Heart right ventricle (tissue), 16 donors: ENCODE data around the gene SLIRP. TPM values are rescaled to one million over a fixed set of nuclear protein-coding genes. Genes with fewer than 3 reads are reported as not detected.

Experiments used
- ATAC-seq, 8 donors: fragments of 200-7000 bp; cut with Tn5 transposase; one replicate each; pipeline ENCODE4 v1.9.1; 2020; ENCODE audit warnings: mild to moderate bottlenecking in 8 of 8, moderate library complexity in 8 of 8, moderate number of reproducible peaks in 1 of 8
- DNase-seq, 2 donors: peaks; one replicate each; pipeline ENCODE4 v3.0.0-alpha.2; 2020
- H3K27ac ChIP-seq, 10 donors: fragments of 200-600 bp; sonication (generic) in 2 of 10; one replicate each; pipeline versions ENCODE4 v1.5.0 to v1.8.0; 2020 to 2022; ENCODE audit warnings: mild to moderate bottlenecking in 3 of 10
- H3K27me3 ChIP-seq, 7 donors: fragments of 200-600 bp; one replicate each; pipeline ENCODE4 v1.8.0; 2021 to 2022; ENCODE audit warnings: mild to moderate bottlenecking in 2 of 7
- H3K36me3 ChIP-seq, 9 donors: fragments of 200-600 bp; sonication (generic) in 1 of 9; one replicate each; pipeline versions ENCODE4 v1.5.0 to v1.8.0; 2020 to 2022; ENCODE audit warnings: mild to moderate bottlenecking in 2 of 9
- H3K4me1 ChIP-seq, 9 donors: fragments of 200-600 bp; sonication (generic) in 1 of 9; one replicate each; pipeline versions ENCODE4 v1.5.0 to v1.8.0; 2020 to 2022; ENCODE audit warnings: mild to moderate bottlenecking in 4 of 9
- H3K4me3 ChIP-seq, 10 donors: fragments of 200-600 bp; sonication (generic) in 2 of 10; one replicate each; pipeline versions ENCODE4 v1.5.0 to v1.8.0; 2020 to 2022; ENCODE audit warnings: mild to moderate bottlenecking in 7 of 10, moderate library complexity in 2 of 10
- H3K9me3 ChIP-seq, 11 donors: fragments of 200-600 bp in 10 of 11; sonication (generic) in 2 of 11; one replicate each; pipeline versions ENCODE4 v1.5.0 to v1.8.0; 2013 to 2022; ENCODE audit warnings: mild to moderate bottlenecking in 2 of 11, control low read depth in 1 of 11, moderate library complexity in 1 of 11
- WGBS, 2 donors: extraction: QIAGEN DNeasy Blood & Tissue Kit; methylation state at CpG; one replicate each; pipeline ENCODE4 v1.1.7; 2013; ENCODE audit warnings: inconsistent platforms in 1 of 2; 5-methylcytosine and 5-hydroxymethylcytosine counted together
- intact Hi-C, 10 donors: fragments of 100-400 bp; cut with DNase I; formaldehyde crosslinking; loops; one replicate each; pipeline versions ENCODE4 v1.11.1 to v1.14.2; 2022
- polyA plus RNA-seq, 2 donors: library from polyadenylated mRNA; stranded (reverse); fragments of 200-250 nt; gene quantifications; one replicate each; pipeline ENCODE4 v1.2.3, GENCODE V29; 2013
- total RNA-seq, 10 donors: library from RNA; stranded (reverse); fragmentation: NEBNext Ultra II Directional in 3 of 10; extraction: Animal tissue kit (Norgen Biotek cat#: 25700) in 3 of 10; gene quantifications; one replicate each; pipeline versions ENCODE4 v1.2.1 to v1.2.4, GENCODE V29; 2021 to 2023
- TF ChIP-seq, protein P1 (sequence below), 9 donors: fragments of 200-600 bp; sonication (generic) in 2 of 9; IDR thresholded peaks; one replicate each; pipeline versions ENCODE4 v1.5.0 to v1.8.0; 2021 to 2022; ENCODE audit warnings: antibody characterized with exemption in 9 of 9, mild to moderate bottlenecking in 5 of 9, moderate library complexity in 1 of 9
- donor health status: Arrhythmogenic right ventricular cardiomyopathy.
- donor health status: ischemic (EF 13 %, LVEDD 7.1; RV severe dilation, severe dysfunction).
- donor health status: healthy with polysubstance abuse.
- donor health status: DM: no; HTN: yes; CAD: no.
- donor health status: DM: no; HTN: no; CAD: no.
- donor health status: ischemic (EF 25% LVEDD 6.9; RV normal size, moderate dysfunction).
- donor health status: ischemic (EF 25% LVEDD 5.7; RV mildly dilated, moderate dysfunction).
- donor health status: healthy.
- donor health status: DM: yes; HTN: yes; CAD: no.
- donor health status: Ischemic cardiomyopathy.
- donor health status: ischemic (EF 35%, LVEDD 5.7; RV mildly dilated, moderate dysfunction).
- donor health status: nonischemic (EF 11% LVEDD 7.7; RV severe dilation, severe dysfunction).
- donor health status: DM: yes; HTN: yes; CAD: no.
- donor health status: PGD.
- donor health status: ischemic (EF 29% LVEDD 5.4; RV normal size, mild dysfunction).
- donor health status: nonischemic (EF 23%, LVEDD 6.1; RV moderate dilation, normal function).

Gene SLIRP
- total and polyA plus RNA-seq, 12 donors, result 132 to 1,352 (median 165) TPM

DNA sequence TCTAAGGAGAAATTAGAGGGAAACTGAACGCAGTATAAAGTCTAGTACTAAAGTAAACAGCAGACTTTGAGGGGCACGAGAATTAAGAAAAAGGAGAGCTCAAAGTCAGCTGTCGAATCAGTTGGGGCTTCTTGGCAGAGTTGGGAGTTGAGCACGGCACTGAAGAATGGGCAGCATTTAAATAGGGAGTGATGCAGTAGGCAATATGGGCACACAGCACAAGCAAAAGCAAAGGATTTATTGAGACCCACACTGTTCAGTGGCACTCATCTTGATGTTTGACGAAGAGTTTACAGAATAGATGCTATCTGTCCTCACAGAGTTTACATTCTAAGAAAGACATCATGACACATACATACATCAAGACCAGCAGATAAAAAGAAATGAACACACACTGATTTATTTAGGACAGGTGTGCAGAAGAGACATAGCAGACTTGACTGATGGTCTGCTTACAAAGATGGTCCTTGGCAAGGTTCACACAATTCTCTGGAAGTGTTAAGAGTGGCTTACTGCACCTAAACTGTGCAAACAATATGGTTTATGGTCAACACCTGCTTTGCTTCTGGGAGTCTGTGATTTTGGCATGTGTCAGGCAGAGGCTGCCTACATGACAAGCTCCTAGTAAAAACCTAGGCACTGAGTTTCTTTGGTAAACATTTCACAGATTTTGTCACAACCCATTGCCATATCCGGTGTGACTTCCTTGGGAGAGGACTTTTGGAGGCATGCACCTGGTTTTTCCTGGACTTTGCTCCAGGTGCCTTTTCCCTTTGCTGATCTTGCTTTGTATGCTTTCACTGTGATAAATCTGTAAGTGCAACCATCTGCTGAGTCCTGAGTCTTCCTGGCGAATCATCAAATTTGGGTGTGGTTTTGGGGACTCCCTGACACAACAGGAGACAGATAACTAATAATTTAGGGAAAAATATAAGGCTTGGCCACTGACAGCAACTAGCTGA lies 26.4 kb upstream of the SLIRP start:
- TF ChIP-seq, protein P1, sequence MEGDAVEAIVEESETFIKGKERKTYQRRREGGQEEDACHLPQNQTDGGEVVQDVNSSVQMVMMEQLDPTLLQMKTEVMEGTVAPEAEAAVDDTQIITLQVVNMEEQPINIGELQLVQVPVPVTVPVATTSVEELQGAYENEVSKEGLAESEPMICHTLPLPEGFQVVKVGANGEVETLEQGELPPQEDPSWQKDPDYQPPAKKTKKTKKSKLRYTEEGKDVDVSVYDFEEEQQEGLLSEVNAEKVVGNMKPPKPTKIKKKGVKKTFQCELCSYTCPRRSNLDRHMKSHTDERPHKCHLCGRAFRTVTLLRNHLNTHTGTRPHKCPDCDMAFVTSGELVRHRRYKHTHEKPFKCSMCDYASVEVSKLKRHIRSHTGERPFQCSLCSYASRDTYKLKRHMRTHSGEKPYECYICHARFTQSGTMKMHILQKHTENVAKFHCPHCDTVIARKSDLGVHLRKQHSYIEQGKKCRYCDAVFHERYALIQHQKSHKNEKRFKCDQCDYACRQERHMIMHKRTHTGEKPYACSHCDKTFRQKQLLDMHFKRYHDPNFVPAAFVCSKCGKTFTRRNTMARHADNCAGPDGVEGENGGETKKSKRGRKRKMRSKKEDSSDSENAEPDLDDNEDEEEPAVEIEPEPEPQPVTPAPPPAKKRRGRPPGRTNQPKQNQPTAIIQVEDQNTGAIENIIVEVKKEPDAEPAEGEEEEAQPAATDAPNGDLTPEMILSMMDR (IDR thresholded peaks at IDR 0.05), result no peak
- H3K9me3 ChIP-seq, result no peaks in the 10 kb centered on the region
- H3K36me3 ChIP-seq, result peaks cover 0 to 87% (median 18%) of the 10 kb centered on the region in 9 donors
- ATAC-seq, result peak in 3 of 8 donors; percentile 17 to 52 (median 26)
- H3K4me1 ChIP-seq, result peaks cover 0 to 12% (median 9%) of the 10 kb centered on the region in 9 donors
- WGBS, 2 donors, result 78 to 93% methylated on average over 7 of the region's 7 CpGs
- no peaks in the 10 kb centered on the region for H3K27me3 ChIP-seq
- DNase-seq, result no peak
- H3K4me3 ChIP-seq, result no peak overlapping the region
- intact Hi-C loops, result no loop called here
- peak overlapping the region in 4 of 10 donors; percentile 11 to 54 (median 44) for H3K27ac ChIP-seq

DNA sequence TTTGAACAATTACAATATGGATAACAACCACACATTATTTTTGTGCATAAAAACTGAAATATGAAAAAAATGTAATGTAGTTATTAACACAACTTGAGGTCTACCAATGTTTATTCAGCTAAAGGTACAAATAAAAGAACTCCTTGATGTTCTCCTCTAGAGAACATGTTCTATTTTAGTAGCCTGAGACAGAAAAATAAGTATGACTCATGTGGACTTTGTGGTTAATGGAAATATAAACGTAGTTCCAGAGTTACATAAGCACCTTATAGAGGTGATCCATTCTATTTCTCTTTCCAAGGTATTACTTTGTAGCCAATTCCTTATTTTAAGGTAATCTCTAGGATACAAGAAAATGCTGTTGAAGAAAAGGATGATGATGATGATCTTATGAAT lies 25.7 kb upstream of the SLIRP start:
- TF ChIP-seq, protein P1 (IDR thresholded peaks at IDR 0.05), result no peak
- intact Hi-C loops, result no loop called here
- Histone ChIP-seq H3K27ac (peak overlapping the region in 4 of 10 donors; percentile 11 to 54 (median 44)), H3K9me3 (no peaks in the 10 kb centered on the region), H3K4me1 (peaks cover 0 to 12% (median 9%) of the 10 kb centered on the region in 9 donors), H3K27me3 (no peaks in the 10 kb centered on the region), H3K4me3 (no peak overlapping the region), H3K36me3 (peaks cover 0 to 87% (median 23%) of the 10 kb centered on the region in 9 donors)
- DNase-seq (no peak), ATAC-seq (peak in 5 of 8 donors; percentile 59 to 75 (median 64))
- WGBS, 2 donors, result 35 to 45% methylated on average over 1 of the region's 1 CpG

DNA sequence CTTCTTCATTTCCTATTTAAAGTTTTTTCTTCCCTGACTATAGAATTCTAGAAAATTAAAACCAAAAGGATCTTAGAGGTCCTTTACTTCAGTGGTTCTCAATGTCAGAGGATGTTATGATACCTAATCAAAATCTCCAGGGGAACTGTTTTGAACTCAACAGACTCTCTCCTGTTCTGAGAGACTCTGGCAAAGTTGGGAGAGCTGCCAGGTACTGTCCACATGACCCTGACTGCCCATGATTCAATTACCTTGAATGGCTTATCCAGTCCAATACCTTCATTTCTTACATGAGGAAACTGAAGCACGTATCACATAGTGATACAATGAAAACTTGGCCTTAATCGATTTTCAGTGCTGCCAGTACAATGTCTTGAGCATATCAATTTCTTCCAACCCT lies 16.6 kb upstream of the SLIRP start:
- peaks cover 0 to 98% (median 45%) of the 10 kb centered on the region in 9 donors for H3K36me3 ChIP-seq
- intact Hi-C loops, result no loop called here
- TF ChIP-seq, protein P1 (IDR thresholded peaks at IDR 0.05), result no peak
- no peak overlapping the region for H3K4me3 ChIP-seq
- DNase-seq, result peak in 1 of 2 donors; percentile 62
- ATAC-seq, result peak in 7 of 8 donors; percentile 83 to 96 (median 92)
- H3K4me1 ChIP-seq, result no peaks in the 10 kb centered on the region
- no peaks in the 10 kb centered on the region for H3K27me3 ChIP-seq
- peak overlapping the region in 6 of 10 donors; percentile 0 to 57 (median 48) for H3K27ac ChIP-seq
- WGBS, 2 donors, result 66 to 73% methylated on average over 2 of the region's 2 CpGs
- H3K9me3 ChIP-seq, result no peaks in the 10 kb centered on the region

DNA sequence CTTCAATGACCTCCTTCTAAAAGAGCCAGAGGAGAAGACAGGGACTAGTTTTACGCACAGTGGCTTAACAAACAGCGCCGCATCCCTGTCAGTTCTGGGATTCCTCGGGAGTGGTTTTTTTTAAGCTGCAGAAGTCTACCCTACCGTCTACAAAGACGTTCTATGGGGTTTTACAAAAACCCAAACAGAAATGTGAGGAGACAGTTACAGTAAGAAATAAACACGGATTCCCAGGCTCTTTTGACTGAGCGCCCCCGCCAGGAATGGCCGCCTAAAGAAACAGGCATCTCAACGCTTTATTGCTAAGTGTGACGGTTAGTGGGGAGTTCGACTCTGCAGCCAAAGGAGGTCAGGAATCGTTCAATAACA lies 564 bp upstream of the SLIRP start:
- intact Hi-C loops, result loop anchor here in 6 of 10 donors (2.0 to 10.0 kb wide), 6 partner anchors 50 to 253 kb away; partner anchors contain the start of genes AHSA1 (in 5 of the 6) and VIPAS39 (in 5 of the 6)
- Histone ChIP-seq H3K4me3 (peak overlapping the region; percentile 70 to 99 (median 92)), H3K4me1 (peaks cover 3 to 41% (median 30%) of the 10 kb centered on the region in 9 donors), H3K9me3 (no peaks in the 10 kb centered on the region), H3K27ac (peak overlapping the region in 9 of 10 donors; percentile 41 to 86 (median 74)), H3K27me3 (no peaks in the 10 kb centered on the region), H3K36me3 (peaks cover 0 to 59% (median 27%) of the 10 kb centered on the region in 9 donors)
- peak; percentile 26 to 76 (median 72) for ATAC-seq
- TF ChIP-seq, protein P1 (IDR thresholded peaks at IDR 0.05), result peak in 6 of 9 donors; percentile 14 to 52 (median 38)
- 0 to 2% methylated on average over 14 of the region's 14 CpGs for WGBS, 2 donors
- DNase-seq, result peak in 1 of 2 donors; percentile 15
